Smooth muscle cell (in vitro differentiated cells): ENCODE results near the gene ITGA2B. TPM values are rescaled to one million over a fixed set of nuclear protein-coding genes. Genes with fewer than 3 reads are reported as not detected.

ENCODE experiments used
- DNase-seq: peaks from one replicate; lab custom pipeline; 2025; ENCODE audit not compliant: unreplicated experiment; lab: John Stamatoyannopoulos, UW
- H2AFZ ChIP-seq: fragments of 200-600 bp; sonication (generic); 2 replicates; pipeline ENCODE4 v1.6.0; 2016; ENCODE audit warnings: antibody characterized with exemption, low read depth, mild to moderate bottlenecking
- H3F3A ChIP-seq: fragments of 200-600 bp; sonication (generic); 2 replicates; pipeline ENCODE4 v1.6.0; 2017; ENCODE audit warnings: antibody characterized with exemption, low read depth
- H3K27ac ChIP-seq: fragments of 200-600 bp; sonication (generic); 2 replicates; pipeline ENCODE4 v1.5.1; 2016; ENCODE audit warnings: low read depth, mild to moderate bottlenecking
- H3K27me3 ChIP-seq: fragments of 200-600 bp; sonication (generic); 2 replicates; pipeline ENCODE4 v1.6.1; 2016; ENCODE audit warnings: low read depth, mild to moderate bottlenecking
- H3K36me3 ChIP-seq: fragments of 200-600 bp; sonication (generic); 2 replicates; pipeline ENCODE4 v1.5.1; 2016; ENCODE audit warnings: low read depth
- H3K4me1 ChIP-seq: fragments of 200-600 bp; sonication (generic); 2 replicates; pipeline ENCODE4 v1.5.1; 2016; ENCODE audit warnings: low read depth
- H3K4me2 ChIP-seq: fragments of 200-600 bp; sonication (generic); 2 replicates; pipeline ENCODE4 v1.6.0; 2016; ENCODE audit warnings: mild to moderate bottlenecking
- H3K4me3 ChIP-seq: fragments of 200-600 bp; sonication (generic); 2 replicates; pipeline ENCODE4 v1.5.1; 2016; ENCODE audit warnings: mild to moderate bottlenecking
- H3K79me2 ChIP-seq: fragments of 200-600 bp; sonication (generic); 2 replicates; pipeline ENCODE4 v1.6.0; 2016; ENCODE audit warnings: low read depth, mild to moderate bottlenecking
- H3K9ac ChIP-seq: fragments of 200-600 bp; sonication (generic); 2 replicates; pipeline ENCODE4 v1.6.0; 2016; ENCODE audit warnings: low read depth
- H3K9me3 ChIP-seq: fragments of 200-600 bp; sonication (generic); replicated peaks from 2 replicates; pipeline ENCODE4 v1.5.1; 2016; ENCODE audit warnings: low read depth
- H4K20me1 ChIP-seq: fragments of 200-600 bp; sonication (generic); 2 replicates; pipeline ENCODE4 v1.6.0; 2016; ENCODE audit warnings: low read depth
- CTCF ChIP-seq: fragments of 200-600 bp; sonication (generic); IDR thresholded peaks from 2 replicates; pipeline ENCODE4 v1.5.1; 2017; ENCODE audit warnings: borderline replicate concordance, mild to moderate bottlenecking, antibody characterized with exemption; ENCODE audit not compliant: insufficient read depth, poor library complexity, severe bottlenecking
- WGBS: methylation state at CpG from one replicate; pipeline ENCODE4 v1.1.7; 2016; ENCODE audit warnings: low lambda C conversion rate; 5-methylcytosine and 5-hydroxymethylcytosine counted together
- polyA plus RNA-seq: library from polyadenylated mRNA; unstranded; fragments of >200 nt; fragmentation: Nextera tagmentation; extraction: Ambion mirVana; gene quantifications from 2 replicates; pipeline ENCODE4 v1.2.1, GENCODE V29; 2016
- total RNA-seq: library from RNA; depleted of rRNA; stranded (reverse); fragments of >200 nt; gene quantifications from 2 replicates; pipeline ENCODE4 v1.2.3, GENCODE V29; 2014

The ITGA2B gene
- total and polyA plus RNA-seq, 2 experiments from 2014 or later = 2.1 to 4.0 TPM

GRCh38 chr17:44362459-44362948 lies 26.9 kb downstream of the ITGA2B start:
- Histone ChIP-seq H3K9me3 (no peaks in the 10 kb centered on the region), H3K4me1 (peaks cover 25% of the 10 kb centered on the region), H3K4me2 (peak overlapping the region; percentile 94), H3K27ac (no peak overlapping the region), H4K20me1 (peaks cover 51% of the 10 kb centered on the region), H3F3A (peaks cover 8% of the 10 kb centered on the region), H3K36me3 (no peaks in the 10 kb centered on the region), H3K27me3 (peaks cover 7% of the 10 kb centered on the region), H3K9ac (peak overlapping the region; percentile 74), H3K79me2 (peaks cover 12% of the 10 kb centered on the region), H3K4me3 (peak overlapping the region; percentile 99), H2AFZ (no peak overlapping the region)
- DNase-seq = no peak
- no peak for TF ChIP-seq CTCF
- WGBS = 19% methylated on average over 5 of the region's 11 CpGs

GRCh38 chr17:44361292-44362260 lies 27.9 kb downstream of the ITGA2B start:
- 60% methylated on average over 9 of the region's 11 CpGs for WGBS
- Histone ChIP-seq H3K4me3 (peak overlapping the region; percentile 99), H3K27ac (no peak overlapping the region), H3K36me3 (no peaks in the 10 kb centered on the region), H3K27me3 (no peaks in the 10 kb centered on the region), H4K20me1 (peaks cover 51% of the 10 kb centered on the region), H3F3A (peaks cover 8% of the 10 kb centered on the region), H3K4me2 (peak overlapping the region; percentile 94), H3K79me2 (peaks cover 12% of the 10 kb centered on the region), H2AFZ (no peak overlapping the region), H3K9me3 (no peaks in the 10 kb centered on the region), H3K9ac (no peak overlapping the region), H3K4me1 (peaks cover 25% of the 10 kb centered on the region)
- TF ChIP-seq CTCF = no peak
- no peak for DNase-seq

- Histone ChIP-seq H4K20me1 (peaks cover 51% of the 10 kb centered on the region), H3K9me3 (no peaks in the 10 kb centered on the region), H3F3A (peaks cover 8% of the 10 kb centered on the region), H3K4me3 (no peak overlapping the region), H2AFZ (no peak overlapping the region), H3K27me3 (no peaks in the 10 kb centered on the region), H3K9ac (no peak overlapping the region), H3K4me2 (peak overlapping the region; percentile 94), H3K27ac (no peak overlapping the region), H3K79me2 (peaks cover 12% of the 10 kb centered on the region), H3K36me3 (no peaks in the 10 kb centered on the region), H3K4me1 (peaks cover 25% of the 10 kb centered on the region)
- TF ChIP-seq CTCF = no peak
- WGBS = 52% methylated on average over 5 of the region's 5 CpGs
- DNase-seq = no peak
Observed at GRCh38 chr17:44360826-44361225, 28.6 kb downstream of the ITGA2B start.
